Raji (cell line): Measurements from ENCODE around the gene TALDO1.
A peak's percentile ranks its signal among the peaks of the same experiment; 100 is the strongest.

Source experiments
- POLR2A ChIP-seq: IDR thresholded peaks from 2 replicates; pipeline ENCODE4 v1.6.1; 2011; ENCODE audit warnings: low read depth, low read length, control low read depth; ENCODE audit not compliant: insufficient read depth

Gene TALDO1

DNA sequence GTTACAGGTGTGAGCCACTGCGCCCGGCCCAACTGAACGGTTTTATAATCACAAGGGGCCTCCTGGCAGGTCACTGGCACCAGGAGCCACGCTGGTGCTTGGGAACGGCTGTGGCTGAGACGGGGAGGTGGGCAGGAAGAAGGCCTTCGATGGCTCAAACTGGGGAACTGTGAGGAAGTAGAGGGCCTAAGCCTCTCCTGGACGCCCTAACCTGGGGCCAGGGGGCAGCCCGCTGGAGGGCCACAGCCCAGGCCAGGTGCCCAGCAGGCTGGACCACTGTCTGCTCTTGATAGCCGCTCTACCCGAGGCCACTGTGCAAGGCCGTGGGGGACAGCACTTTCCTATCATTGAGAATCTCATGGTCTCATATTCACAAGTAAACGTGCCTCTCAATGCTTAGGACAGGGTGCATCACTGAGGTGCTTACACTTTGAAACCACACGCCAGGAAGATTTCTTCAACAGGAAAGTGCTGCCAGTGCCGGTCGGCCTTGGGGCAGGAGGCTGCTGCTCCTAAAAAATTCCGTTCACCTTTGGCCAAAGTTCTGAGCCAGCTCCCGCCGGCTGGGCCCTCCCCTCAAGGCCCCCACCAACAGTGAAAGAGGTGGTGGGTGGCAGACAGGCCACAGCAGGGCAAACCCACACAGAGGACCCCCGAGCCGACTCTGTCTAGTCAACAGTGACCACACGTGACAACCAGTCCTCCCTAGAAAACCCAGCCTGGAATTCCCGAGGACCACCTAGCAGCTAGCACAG, 22.8 kb downstream of the TALDO1 start:
- no peak for TF ChIP-seq POLR2A

DNA sequence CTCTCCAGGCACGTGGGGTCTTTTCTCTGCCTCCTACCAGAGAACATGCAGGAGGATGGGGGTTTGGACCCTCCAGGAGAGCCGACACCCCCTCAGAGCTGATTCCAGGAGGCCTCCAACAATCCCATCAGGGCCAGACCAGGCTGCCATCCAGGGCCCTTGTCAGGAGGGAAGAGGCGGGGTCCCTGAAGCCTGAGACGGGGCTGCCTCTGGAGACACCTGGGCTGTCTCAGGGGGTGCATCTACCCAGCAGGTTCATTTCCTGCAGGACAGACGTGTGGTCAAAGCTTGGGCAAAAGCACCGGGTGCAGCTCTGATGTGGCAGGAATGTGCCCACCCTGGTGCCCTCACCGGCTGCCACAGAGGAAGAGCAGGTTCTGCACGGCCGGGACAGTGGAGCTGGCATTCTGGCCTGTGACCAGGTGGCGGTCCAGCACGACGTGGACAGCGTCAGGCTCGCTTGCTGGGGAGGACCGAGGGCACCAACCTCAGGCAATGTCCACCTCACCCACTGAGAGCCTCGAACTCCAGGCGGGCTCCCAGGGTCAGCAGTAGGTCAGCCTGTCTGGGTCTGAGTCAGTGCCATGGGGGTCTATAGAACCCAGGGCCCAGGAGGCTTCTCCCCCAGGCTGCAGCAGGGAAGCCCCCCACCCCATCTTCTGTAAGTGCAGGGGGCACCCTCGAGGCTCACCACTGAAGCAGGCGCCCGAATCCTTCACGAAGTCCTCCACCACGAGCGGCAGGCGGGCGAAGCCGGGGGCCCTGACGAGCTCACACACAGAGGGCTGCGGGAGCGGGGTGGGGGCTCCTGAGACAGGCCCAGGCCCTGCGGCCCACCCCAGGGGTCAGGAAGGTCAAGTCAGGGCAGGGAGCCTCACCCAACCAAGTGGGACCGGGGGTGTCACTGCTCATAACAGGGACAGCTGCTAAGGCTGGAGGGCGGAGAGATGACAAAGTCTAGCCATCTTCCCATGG, 23.7 kb downstream of the TALDO1 start:
- TF ChIP-seq POLR2A = no peak

DNA sequence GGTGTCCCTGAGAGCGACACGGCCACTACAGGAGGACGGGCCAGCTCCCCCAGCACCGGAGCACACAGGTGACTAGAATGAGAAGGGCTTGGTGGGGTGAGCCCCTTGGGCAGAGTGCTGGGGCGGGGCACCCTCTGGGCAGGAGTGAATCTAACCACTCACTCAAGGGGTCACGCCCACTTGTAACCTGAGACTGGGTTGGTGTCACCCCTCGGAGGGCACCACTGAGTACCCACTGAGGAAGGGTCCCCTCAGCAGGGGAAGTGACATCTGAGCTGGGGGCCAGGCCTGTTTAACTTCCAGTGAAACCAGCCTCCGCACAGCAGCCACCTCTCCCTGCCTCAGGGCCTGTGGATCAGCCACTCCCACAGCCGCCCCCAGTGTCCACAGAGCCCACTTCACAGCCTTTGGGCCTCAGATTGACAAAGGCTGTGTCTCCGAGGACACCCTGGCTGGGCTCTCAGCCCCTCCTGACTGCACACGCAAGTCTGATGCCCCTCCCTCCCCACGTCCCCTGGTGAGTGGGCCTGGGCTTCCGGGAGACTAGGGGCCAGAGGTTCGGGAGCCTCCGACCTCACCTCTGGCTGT, 24.4 kb downstream of the TALDO1 start:
- TF ChIP-seq POLR2A = no peak

DNA sequence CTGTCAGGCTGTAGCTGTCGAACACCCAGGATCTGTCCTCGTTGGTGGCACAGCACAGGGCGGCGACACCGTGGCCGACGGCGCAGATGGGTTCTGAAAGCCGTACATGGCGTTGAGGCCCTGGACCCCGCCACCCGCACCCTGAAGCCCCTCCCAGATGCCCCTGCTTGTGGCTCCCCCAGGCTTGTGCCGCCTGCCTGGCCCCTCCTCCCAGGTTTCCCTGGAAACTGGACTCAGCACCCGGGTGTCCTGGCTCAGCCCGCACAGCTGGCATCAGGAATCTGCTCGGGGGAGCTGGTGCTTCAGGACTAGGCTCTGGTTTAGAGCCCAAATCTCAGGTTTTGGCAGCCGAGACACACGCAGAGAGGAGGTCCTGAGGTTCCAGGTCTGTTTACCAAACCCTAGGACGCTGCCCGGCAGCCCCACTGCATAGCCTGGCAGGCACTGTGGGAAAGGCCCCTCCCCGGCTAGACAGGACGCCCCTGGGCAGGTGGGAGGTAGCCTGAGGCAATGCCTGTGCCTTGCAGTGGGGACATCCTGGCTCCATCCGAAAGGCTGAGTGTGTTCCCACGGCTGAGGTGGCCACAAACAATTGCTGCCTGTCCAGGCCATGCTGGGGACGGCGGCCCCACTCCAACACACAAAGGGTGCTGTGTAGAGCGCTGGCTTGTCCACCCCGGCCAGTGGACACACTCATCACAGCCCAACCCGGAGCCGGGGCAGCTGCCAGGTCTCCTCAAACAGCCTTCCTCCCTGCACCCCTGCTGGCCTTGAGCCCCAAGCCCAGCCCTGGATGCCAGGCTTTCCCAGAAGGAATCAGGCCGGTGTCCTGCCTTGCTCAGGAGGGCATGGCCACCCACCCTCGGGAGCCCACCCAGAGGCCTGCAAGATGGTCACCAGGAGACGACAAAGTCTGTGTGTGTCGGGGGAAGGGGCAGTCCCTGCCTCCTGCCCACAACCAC, 25.4 kb downstream of the TALDO1 start:
- TF ChIP-seq POLR2A = no peak

DNA sequence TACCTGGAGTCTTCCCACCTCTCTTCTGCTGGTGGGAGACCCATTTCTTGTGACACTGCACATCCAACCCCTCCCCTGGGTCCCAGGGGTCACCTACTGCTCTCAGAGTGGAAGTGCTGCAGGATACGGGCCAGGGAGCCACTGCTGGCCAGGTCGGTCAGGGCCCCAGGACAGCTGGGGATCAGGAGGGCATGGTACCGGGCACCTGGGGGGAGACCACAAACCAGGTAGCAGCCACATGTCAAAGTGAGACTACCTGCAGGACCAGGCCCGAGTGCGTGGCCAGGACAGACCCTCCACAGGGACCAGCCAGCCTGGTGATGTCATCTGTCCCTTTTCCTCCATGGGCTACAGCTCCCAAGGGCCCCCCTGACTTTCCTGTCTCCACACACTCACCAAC, 26.2 kb downstream of the TALDO1 start:
- TF ChIP-seq POLR2A = no peak

DNA sequence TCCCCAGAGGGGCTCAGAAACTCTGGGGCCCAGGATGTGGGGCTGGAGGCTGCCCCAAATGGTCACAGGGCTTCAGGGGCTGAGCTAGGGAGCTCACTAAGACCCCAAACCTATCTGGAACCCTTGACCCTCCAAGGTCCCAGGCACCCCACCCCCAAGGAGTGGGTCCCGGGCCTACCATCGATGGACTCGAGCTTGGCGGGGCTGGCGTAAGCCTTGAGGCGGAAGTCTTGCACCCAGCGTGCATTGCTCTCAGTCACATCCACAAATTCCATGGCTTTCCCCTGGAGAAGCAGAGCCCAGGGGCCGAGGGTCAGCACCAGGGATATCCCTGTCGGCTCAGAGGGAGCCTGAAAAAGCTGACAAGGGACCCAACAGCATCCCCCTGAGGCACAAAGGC, 26.6 kb downstream of the TALDO1 start:
- TF ChIP-seq POLR2A = no peak

DNA sequence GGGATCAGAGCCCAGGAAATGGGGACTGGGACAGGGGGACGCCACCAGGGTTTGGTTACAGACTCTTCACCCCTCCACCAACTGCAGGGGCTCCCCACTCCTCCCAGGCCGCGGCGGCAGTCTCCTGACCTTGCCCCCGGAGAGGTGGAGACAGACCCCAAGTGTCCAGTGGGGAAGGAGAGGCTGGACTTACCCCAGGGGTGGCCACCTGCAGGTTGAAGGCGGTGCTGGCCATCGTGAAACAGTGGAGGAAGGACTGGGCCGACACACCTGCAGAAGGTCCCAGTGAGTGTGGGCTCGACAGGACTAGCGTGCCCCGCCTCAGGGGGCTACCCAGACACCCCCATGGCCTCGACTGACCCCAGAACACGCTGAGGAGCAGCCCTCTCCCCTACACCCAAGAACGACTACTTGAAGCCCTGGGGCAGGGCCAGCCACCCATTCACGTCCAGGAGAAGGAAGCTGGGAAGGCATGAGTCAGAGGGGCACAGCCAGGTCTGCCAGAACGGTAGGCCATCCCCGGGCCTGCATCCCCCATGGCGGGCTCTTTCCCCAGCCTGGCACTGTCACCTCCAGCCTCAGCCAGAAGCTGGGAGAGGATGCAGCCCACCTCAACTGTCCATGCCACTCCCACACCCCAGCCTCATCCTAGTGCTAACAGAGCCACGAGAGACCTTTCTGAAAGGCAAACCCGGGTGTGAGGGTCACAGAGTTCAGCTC, 27.8 kb downstream of the TALDO1 start:
- no peak for TF ChIP-seq POLR2A

DNA sequence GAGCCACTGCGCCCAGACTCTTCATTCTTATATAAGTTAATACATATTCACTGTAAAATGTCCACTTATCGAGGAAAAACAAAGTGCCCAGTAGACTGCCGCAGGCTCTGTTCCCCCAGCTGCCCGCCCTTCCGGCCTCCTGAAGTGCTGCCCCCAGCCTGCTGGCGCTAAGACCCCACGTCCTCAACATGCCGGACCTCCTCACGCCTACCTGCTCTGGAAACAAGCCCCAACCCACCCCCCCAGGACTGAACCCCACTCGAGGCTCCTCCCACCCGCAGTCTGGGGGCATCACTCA, 28.9 kb downstream of the TALDO1 start:
- TF ChIP-seq POLR2A = no peak

DNA sequence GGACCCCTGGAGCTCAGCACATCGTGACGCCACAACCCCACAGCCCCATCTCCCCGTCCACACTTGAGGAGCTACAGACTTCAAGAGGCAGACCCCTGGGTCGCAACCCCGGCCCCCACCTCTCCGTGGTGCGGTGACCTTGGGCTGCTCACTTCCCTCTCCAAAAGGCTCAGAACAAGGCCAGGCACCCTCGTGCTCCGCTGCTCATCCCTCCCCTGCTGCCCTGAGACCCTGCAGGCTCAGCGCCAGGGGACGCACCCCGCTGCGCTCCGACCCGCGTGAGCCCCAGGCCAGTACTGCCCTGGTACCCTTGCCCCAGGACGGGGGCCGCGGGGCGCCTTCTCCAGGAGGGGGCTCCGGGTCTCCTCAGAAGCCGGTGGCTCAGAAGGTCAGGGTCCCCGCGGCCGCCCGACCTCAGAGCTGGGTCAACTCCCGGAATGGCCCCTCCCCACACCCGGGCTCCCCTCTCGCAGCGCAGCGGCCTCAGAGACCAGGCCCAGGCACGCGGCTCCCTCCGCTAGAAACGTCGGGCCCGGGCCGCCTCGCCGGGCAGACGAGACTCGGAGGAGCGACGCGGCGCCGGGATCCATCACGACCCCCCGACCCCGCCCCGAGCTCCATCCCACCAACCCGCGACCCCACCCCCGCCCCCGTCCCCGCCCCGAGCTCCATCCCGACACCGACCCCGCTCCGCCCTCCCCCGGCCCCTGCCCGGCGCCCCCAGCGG, 29.5 kb downstream of the TALDO1 start:
- TF ChIP-seq POLR2A = no peak

DNA sequence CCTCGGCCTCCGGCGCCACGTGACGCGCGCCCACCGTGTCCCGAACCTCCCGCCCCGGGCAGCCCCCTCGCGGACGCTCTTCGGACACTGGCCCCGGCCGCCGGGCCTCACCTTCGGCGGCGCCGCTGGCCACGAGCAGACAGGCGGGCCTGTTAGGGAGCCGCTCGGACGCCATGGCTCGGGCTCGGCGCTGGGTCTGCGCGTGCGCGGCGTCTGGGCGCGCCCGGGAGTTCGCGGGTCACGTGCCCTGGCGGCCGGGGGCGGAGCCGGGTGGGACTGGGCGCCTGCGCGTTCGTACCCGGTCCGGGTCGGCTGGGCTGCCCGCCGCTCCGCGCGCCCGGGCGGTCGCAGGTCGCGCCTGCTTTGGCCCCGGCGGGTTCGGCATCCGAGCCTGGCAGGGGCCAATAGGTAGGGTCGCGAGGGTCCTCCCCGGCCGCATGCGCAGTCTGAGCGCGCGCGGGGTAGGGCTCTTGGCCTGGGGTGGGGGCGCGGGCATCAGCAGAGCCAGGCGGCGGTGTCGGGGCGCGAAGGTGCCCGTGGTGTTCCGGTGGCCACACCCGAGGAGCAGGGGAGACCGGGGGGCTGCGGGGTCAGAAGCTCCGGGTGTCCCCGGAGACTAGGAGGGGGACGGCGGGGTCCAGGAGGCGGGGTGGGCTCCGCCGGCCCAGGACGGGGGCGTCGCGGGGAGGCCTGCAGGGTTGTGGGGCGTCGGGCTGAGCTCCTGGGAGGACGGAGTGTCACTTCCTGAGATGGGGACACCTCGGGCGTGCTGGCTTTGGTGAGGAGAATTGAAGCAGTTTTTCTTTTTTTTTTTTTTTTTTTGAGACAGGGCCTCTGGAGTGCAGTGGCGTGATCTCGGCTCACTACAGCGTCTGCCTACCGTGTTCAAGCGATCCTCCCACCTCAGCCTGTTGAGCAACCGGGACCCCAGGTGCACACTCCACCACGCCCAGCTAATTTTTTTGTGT, 30.3 kb downstream of the TALDO1 start, which contains the start of gene GATD1:
TSS of gene GATD1 (minus strand) at position 200 of the 968 bp plus-strand sequence. CDS start at position 175, 25 bp downstream.
- peak; percentile 96 for TF ChIP-seq POLR2A

DNA sequence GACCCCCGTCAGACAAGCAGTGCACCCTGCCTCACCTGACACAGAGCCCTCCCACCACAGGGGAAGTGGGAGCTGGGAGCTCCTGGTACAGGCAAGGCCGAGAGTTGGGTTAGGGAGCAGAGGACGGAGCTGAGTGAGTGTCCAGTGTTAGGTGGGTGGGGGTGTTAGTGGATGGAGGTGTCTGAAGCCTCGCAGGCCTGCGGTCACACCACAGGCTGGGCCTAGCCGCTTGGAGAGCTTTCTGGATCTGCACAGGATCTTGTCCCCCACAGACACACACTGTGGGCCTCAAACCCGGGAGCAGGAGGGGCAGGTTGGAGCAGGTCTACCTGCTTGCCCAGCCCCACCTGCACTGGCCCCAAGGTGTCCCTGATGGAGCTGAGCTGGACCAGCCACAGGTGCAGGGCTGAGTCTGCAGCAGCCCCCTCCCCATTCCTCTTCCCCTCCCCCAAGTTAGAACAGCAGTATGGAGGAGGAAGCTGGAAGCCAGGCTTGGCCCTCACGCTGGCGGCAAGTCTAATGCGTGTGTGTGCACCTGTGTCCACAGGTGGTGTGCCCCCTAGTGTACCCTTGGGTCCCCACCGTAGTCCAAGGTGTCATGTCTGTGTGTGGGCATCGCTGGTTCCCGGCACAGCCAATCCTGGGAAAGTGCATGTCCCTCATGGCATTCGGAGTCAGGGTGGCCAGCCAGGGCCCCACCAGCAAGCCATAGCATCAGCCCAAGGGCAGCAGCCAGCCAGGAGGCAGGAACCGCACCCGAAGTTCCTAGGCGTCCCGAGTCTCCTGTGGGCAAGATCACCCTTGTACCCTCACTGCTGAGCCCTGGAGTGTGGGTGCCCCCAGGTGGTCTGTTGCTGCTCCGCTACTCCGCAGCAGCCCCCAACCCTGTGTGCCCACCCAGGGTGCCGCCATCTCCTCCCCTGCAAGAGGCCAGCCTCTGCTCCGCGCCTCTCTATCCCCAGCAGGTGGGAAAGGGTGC, 32.0 kb downstream of the TALDO1 start:
- peak; percentile 39; the same call in 1 of the 2 replicates for TF ChIP-seq POLR2A
